Activated CD4-positive, alpha-beta T cell treated with anti-CD3 and anti-CD28 coated beads for 36 hours (primary cell): ENCODE data around the gene GPR176. TPM values are rescaled to one million over a fixed set of nuclear protein-coding genes. Genes with fewer than 3 reads are reported as not detected.
A peak's percentile ranks its signal among the peaks of the same experiment; 100 is the strongest.
"Not testable (repeated sequence)": the region's sequence is repeated elsewhere in the genome, so short reads cannot be mapped to it uniquely, and the experiment has no call there.

Source experiments
- ATAC-seq: fragments of 200-7000 bp; cut with Tn5 transposase; one replicate; pipeline ENCODE4 v1.10.0; 2021; ENCODE audit warnings: mild to moderate bottlenecking, moderate library complexity
- CTCF ChIA-PET: fragments of 350-600 bp; sonication (Branson Sonifier 250); formaldehyde crosslinking; loops from one replicate; lab custom pipeline; 2021; ENCODE audit warnings: antibody characterized with exemption; lab: Charles Lee
- POLR2A ChIA-PET: fragments of 350-600 bp; sonication (Branson Sonifier 250); formaldehyde crosslinking; loops from one replicate; lab custom pipeline; 2021; ENCODE audit warnings: antibody characterized with exemption, inconsistent platforms; lab: Charles Lee
- DNase-seq: peaks from one replicate; pipeline ENCODE4 v3.0.0-alpha.2; 2020
- H3K27ac Mint-ChIP-seq: one replicate; pipeline ENCODE4 v1.8.0; 2021; ENCODE audit warnings: mixed read lengths
- H3K27me3 Mint-ChIP-seq: one replicate; pipeline ENCODE4 v1.8.0; 2021; ENCODE audit warnings: mixed read lengths
- H3K36me3 Mint-ChIP-seq: one replicate; pipeline ENCODE4 v1.8.0; 2021; ENCODE audit warnings: low read depth, mixed read lengths
- H3K4me1 Mint-ChIP-seq: one replicate; pipeline ENCODE4 v1.8.0; 2021; ENCODE audit warnings: mixed read lengths
- H3K4me3 Mint-ChIP-seq: one replicate; pipeline ENCODE4 v1.8.0; 2021; ENCODE audit warnings: mild to moderate bottlenecking, moderate library complexity, mixed read lengths
- H3K9me3 Mint-ChIP-seq: one replicate; pipeline ENCODE4 v1.8.0; 2021; ENCODE audit warnings: low read depth, mixed read lengths
- intact Hi-C, 2 experiments: fragments of 100-400 bp; cut with DNase I in 1 of 2; cut with micrococcal nuclease in 1 of 2; formaldehyde crosslinking; loops; one replicate each; pipeline versions ENCODE4 v1.14.2 to v1.15.1; 2022 to 2024; cut with DNase I, micrococcal nuclease
- total RNA-seq, 2 experiments: library from RNA; stranded (reverse); gene quantifications; one replicate each; pipeline ENCODE4 v1.2.3, GENCODE V29; 2021

Gene GPR176
- total RNA-seq, 2 experiments from 2014 or later: 0.14 to 0.30 TPM

DNA sequence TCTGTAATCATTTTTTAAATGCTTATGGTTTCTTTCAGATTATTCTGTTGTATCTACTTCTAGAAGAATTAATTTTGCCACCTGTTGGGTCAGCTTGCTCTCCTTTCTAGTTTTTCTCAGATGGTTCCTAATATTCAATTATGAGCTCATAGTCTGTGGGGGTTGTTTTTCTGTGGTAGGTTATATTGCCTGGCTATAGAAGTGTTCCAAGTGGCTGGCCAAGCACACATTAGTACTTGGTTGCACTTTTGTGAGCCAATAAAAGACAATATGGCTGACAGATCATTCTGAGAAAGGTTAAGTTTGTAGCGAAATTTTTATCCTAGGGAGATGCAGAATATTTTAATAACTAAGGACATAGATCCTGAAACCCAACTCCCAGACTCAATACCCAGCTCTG lies 105.6 kb downstream of the GPR176 start:
- ChIA-PET CTCF (interaction anchor here (0.5 kb wide), 1 partner anchor 1050 kb away, joined by 3 read pairs; no protein-coding TSS in a partner anchor), POLR2A (no interaction called here)
- Mint-ChIP-seq H3K27me3 (peaks cover 7% of the 10 kb centered on the region), H3K4me1 (no peaks in the 10 kb centered on the region), H3K4me3 (no peak overlapping the region), H3K27ac (no peak overlapping the region), H3K36me3 (no peaks in the 10 kb centered on the region), H3K9me3 (no peaks in the 10 kb centered on the region)
- intact Hi-C loops: no loop called here
- DNase-seq (no peak), ATAC-seq (no peak)

DNA sequence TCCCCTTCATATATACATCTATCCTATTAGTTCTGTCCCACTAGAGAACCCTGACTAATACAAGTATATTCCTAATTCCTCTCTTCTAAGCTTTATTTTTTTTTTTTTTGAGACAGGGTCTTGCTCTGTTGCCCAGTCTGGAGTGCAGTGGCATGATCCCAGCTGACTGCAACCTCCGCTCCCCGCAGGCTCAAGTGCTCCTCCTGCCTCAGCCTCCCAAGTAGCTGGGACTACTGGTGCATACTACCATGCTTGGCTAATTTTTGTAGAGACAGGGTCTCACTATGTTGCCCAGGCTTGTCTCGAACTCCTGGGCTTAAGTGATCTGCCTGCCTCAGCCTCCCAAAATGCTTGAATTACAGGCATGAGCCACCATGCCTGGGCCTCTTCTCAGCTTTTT lies 107.4 kb downstream of the GPR176 start:
- H3K27ac Mint-ChIP-seq, H3K4me3 Mint-ChIP-seq, intact Hi-C loops, POLR2A ChIA-PET, H3K36me3 Mint-ChIP-seq, ATAC-seq, DNase-seq, H3K4me1 Mint-ChIP-seq, H3K9me3 Mint-ChIP-seq: not testable (repeated sequence)
- CTCF ChIA-PET: interaction anchor here (0.6 kb wide), 1 partner anchor 462 kb away, joined by 3 read pairs; no protein-coding TSS in a partner anchor
- peaks cover 18% of the 10 kb centered on the region for H3K27me3 Mint-ChIP-seq

DNA sequence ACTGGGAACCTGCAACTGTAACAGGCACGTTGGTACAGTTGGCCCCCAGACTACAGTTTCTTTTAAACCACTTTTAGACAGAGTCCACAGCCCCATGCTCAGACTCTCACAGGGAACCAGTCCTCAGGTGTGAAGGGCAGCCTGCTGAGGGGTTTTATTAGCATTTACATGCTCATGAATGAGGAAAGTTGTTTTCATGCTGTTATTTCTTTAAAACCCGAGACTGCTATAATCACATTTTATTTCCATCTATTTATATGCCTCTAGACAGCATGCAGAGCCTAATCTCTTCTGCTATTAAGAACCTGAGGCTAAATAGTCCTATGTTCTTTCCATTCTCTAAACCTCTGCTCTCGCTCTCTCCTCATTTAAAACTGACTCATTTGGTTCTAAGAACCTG lies 111.2 kb downstream of the GPR176 start:
- ATAC-seq: no peak
- POLR2A ChIA-PET: no interaction called here
- CTCF ChIA-PET: no interaction called here
- intact Hi-C loops: no loop called here
- H3K36me3 Mint-ChIP-seq: no peaks in the 10 kb centered on the region
- no peaks in the 10 kb centered on the region for H3K9me3 Mint-ChIP-seq
- no peak overlapping the region for H3K27ac Mint-ChIP-seq
- no peaks in the 10 kb centered on the region for H3K4me1 Mint-ChIP-seq
- DNase-seq: no peak
- H3K27me3 Mint-ChIP-seq: peaks cover 18% of the 10 kb centered on the region
- no peak overlapping the region for H3K4me3 Mint-ChIP-seq

DNA sequence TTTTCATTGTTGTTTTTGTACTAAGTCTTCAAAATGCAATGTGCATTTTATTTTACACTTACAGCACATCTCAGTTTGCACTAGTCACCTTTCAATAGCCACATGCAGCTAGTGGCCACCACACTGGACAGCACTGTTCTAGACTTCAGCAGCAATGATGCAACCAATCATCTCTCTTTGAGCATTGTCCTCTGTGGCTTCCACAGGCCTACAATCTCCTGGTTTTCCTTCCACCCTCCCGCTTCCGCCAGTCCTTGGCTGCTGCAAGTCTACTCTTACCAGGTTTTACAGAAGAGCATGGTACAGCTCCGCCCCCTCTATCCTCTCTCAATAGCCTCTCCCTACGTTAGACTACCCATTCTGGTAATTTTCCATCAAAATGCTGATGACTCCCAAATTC lies 112.3 kb downstream of the GPR176 start:
- POLR2A ChIA-PET: no interaction called here
- Mint-ChIP-seq H3K4me3 (no peak overlapping the region), H3K27ac (no peak overlapping the region), H3K4me1 (no peaks in the 10 kb centered on the region), H3K9me3 (no peaks in the 10 kb centered on the region), H3K36me3 (no peaks in the 10 kb centered on the region), H3K27me3 (peaks cover 18% of the 10 kb centered on the region)
- intact Hi-C loops: no loop called here
- CTCF ChIA-PET: no interaction called here
- ATAC-seq: no peak
- DNase-seq: no peak

DNA sequence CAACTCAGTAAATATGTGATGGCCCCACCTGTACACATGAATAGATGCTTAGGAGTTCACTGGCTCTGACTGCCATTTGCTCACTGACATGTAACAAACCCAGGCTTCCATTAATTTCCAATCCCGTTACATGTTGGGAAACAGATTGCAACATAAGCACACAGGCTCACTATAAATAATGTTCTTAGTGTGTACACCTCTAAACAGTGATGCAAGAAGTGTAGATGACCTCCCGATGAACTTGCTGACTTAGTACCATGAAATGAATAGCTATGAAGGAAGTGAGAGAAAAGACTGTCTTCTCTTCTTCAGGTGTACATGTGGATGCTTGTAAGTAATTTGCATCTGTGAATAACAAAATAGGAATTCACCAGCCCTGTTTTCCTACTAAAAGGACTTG lies 116.0 kb downstream of the GPR176 start:
- Mint-ChIP-seq H3K27ac (no peak overlapping the region), H3K4me3 (no peak overlapping the region), H3K27me3 (peaks cover 13% of the 10 kb centered on the region), H3K4me1 (no peaks in the 10 kb centered on the region), H3K36me3 (no peaks in the 10 kb centered on the region), H3K9me3 (no peaks in the 10 kb centered on the region)
- intact Hi-C loops: no loop called here
- ATAC-seq (no peak), DNase-seq (no peak)
- ChIA-PET CTCF (interaction anchor here (0.7 to 1.2 kb wide), 2 partner anchors 16 to 118 kb away, joined by 3 read pairs; no protein-coding TSS in a partner anchor), POLR2A (no interaction called here)

DNA sequence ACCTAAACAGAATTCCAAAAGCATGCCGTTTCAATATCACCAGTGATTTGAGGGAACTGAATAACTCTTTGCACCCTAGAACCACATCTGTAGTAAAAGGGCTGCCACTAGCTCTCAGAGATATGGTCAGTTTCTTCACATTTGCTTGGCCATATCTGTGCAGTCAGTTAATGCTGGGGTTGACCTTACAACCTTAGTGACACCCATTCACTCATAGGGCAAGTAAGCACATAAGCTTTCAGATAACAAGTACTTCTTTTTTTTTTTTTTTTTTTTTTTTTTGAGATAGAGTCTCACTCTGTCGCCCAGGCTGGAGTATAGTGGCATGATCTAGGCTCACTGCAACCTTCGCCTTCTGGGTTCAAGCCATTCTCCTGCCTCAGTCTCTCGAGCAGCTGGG lies 117.0 kb downstream of the GPR176 start:
- ATAC-seq (no peak), DNase-seq (no peak)
- ChIA-PET POLR2A (no interaction called here), CTCF (interaction anchor here (0.6 to 1.3 kb wide), 3 partner anchors 9 to 206 kb away, joined by 3 read pairs; no protein-coding TSS in a partner anchor)
- Mint-ChIP-seq H3K9me3 (no peaks in the 10 kb centered on the region), H3K27me3 (peaks cover 9% of the 10 kb centered on the region), H3K4me1 (no peaks in the 10 kb centered on the region), H3K36me3 (no peaks in the 10 kb centered on the region), H3K27ac (no peak overlapping the region), H3K4me3 (no peak overlapping the region)
- intact Hi-C loops: no loop called here

DNA sequence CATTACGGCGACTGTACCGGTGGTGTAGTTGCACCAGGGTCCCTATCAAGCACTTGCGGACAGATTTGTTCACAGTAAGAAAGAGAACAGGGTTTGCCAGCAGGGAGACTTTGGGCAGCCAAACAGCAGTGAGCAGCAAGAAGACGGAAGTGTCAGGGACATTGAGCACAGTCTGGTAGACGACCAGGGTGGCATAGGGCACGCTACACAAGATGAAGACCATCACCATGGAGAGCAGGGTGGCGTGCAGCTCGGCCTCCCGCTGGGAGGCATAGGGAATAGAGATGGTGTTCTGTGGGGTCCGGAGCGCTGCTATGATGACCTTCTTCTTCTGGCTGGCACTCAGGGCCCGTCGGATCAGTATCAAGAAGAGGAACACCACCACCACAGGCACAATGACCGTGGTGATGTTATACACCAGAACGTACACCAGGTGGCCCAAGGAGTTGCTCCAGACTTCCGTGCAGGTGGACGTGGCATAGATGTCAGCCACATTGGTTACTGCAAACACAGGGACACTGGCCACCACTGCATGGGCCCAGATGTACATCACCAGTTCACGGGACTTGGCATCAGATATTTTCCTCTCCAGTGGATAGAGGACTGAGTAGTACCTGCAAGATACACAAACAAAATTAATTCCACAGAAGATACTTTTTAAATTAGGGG lies 118.3 kb downstream of the GPR176 start:
- Mint-ChIP-seq H3K4me3 (no peak overlapping the region), H3K27me3 (peaks cover 5% of the 10 kb centered on the region), H3K9me3 (no peaks in the 10 kb centered on the region), H3K4me1 (no peaks in the 10 kb centered on the region), H3K27ac (no peak overlapping the region), H3K36me3 (no peaks in the 10 kb centered on the region)
- no peak for ATAC-seq
- POLR2A ChIA-PET: no interaction called here
- peak; percentile 42 for DNase-seq
- intact Hi-C loops: loop anchor here in 1 of 2 experiments (1.0 kb wide), 1 partner anchor 74 kb away; no protein-coding TSS in a partner anchor
- CTCF ChIA-PET: no interaction called here

DNA sequence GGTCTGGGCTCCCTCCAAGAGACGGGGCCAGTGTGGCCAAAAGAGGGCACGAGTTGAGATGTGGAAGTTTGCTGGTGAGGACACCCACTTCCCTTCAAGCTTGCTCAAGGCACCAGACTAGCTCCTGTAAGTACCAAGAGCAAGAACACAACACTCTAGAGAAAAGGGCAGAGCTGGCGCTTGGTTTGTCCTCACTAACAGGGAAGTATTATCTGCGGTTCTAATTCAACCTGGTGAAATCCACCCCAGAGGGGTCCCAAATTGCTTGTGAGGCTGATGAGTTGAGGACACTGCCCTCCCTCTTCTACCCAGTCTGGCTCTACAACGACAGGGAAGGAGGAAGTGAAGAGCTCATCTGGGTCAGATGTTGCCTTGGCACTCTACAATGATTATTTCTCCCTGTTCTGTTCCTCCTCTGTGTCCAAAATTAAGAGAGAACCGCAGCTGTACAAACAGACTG lies 120.5 kb downstream of the GPR176 start:
- Mint-ChIP-seq H3K27ac (no peak overlapping the region), H3K27me3 (peaks cover 9% of the 10 kb centered on the region), H3K36me3 (no peaks in the 10 kb centered on the region), H3K9me3 (no peaks in the 10 kb centered on the region), H3K4me1 (no peaks in the 10 kb centered on the region), H3K4me3 (no peak overlapping the region)
- DNase-seq (no peak), ATAC-seq (no peak)
- ChIA-PET CTCF (interaction anchor here (0.6 to 1.7 kb wide), 5 partner anchors 10 to 411 kb away, joined by 3 to 5 read pairs (median 3); no protein-coding TSS in a partner anchor), POLR2A (no interaction called here)
- intact Hi-C loops: no loop called here

DNA sequence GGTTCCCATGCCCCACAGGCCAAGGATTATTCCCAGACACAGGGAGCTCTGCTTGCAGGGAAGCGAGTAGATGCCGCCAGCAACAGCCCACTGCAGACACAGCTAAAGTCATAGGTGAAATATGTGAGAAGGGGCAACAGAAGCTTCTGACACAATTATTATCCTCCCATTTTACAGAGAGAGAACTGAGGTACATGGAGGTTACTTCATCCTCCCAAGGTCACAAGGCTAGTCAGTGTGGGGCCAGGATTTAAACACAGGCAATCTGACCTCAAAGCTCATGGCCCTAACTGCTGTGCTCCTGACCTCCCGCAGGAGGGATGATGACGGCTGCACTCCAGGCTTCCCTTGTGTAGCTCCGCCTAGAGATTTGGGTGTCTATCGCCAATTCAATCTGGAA lies 121.7 kb downstream of the GPR176 start:
- Mint-ChIP-seq H3K27me3 (peaks cover 15% of the 10 kb centered on the region), H3K36me3 (no peaks in the 10 kb centered on the region), H3K4me3 (no peak overlapping the region), H3K4me1 (no peaks in the 10 kb centered on the region), H3K27ac (no peak overlapping the region), H3K9me3 (no peaks in the 10 kb centered on the region)
- ATAC-seq: no peak
- intact Hi-C loops: no loop called here
- no peak for DNase-seq
- ChIA-PET POLR2A (no interaction called here), CTCF (interaction anchor here (0.7 to 1.5 kb wide), 3 partner anchors 10 to 86 kb away, joined by 3 to 8 read pairs (median 4); no protein-coding TSS in a partner anchor)

DNA sequence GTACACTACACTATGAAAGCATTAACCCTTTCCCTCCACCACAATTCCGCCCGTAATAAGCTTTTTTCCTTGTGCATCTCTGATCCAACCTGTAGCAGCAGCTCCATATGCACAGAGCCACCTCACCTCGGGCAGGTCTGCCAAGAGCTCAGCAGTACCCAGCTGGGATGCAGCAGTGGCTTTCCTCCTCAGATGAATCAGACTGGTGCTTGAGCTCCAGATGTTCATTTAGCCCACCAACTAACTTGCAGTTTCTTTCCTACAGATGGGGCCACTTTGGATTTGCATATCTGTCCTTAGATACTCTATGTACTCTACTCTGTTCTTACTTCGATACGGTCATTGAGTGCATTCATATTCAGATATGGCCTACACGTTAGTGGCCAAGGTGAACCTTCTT lies 122.7 kb downstream of the GPR176 start:
- no peak for DNase-seq
- Mint-ChIP-seq H3K27me3 (peaks cover 15% of the 10 kb centered on the region), H3K36me3 (no peaks in the 10 kb centered on the region), H3K4me1 (no peaks in the 10 kb centered on the region), H3K9me3 (no peaks in the 10 kb centered on the region), H3K4me3 (no peak overlapping the region), H3K27ac (no peak overlapping the region)
- ChIA-PET POLR2A (no interaction called here), CTCF (interaction anchor here (0.8 kb wide), 1 partner anchor 835 kb away, joined by 3 read pairs; no protein-coding TSS in a partner anchor)
- ATAC-seq: no peak
- intact Hi-C loops: no loop called here

DNA sequence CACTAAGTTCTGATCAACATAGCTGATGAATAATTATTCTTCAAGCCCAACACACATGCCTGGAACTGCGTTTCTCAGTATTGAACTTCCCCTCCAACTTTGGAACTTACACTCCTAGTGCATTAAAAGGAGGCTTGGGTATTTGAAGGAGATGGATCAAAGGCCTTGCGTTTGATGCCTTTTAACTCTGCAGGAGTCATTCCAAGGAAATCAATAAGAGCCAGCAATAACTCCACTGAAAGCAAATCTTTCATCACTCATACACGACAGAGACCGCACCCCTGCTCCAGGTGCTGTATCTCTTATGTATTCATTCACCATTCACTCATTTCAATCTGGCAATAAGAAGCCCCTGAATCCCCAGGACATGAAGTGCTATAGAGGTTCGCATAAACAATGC lies 123.5 kb downstream of the GPR176 start:
- intact Hi-C loops: no loop called here
- Mint-ChIP-seq H3K9me3 (no peaks in the 10 kb centered on the region), H3K4me1 (no peaks in the 10 kb centered on the region), H3K36me3 (no peaks in the 10 kb centered on the region), H3K27me3 (peaks cover 15% of the 10 kb centered on the region), H3K27ac (no peak overlapping the region), H3K4me3 (no peak overlapping the region)
- no peak for DNase-seq
- no peak for ATAC-seq
- ChIA-PET CTCF (interaction anchor here (0.8 kb wide), 1 partner anchor 835 kb away, joined by 3 read pairs; no protein-coding TSS in a partner anchor), POLR2A (no interaction called here)

DNA sequence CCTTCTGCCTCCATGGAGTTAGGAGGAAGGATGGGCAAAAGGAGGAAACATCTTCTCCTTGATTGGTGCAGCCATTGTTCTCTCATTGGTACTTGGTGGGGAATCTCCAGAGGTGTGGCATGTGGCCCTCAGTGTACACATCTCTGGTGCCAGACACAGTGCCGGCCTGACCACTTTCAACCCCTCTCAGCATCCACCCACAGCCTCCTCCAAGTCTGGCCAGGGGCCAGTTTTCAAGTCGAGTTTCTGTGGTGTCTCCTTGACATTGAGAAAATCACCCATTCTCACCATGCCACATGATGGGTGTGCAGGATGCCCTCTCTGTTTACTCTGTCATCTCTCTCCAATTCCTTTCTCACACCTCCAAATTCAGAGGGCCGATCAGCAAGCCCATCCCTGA lies 124.6 kb downstream of the GPR176 start:
- POLR2A ChIA-PET: no interaction called here

More for the DNA sequence above, 124.6 kb downstream of the GPR176 start:
- no peak for DNase-seq
- Mint-ChIP-seq H3K9me3 (no peaks in the 10 kb centered on the region), H3K4me1 (no peaks in the 10 kb centered on the region), H3K4me3 (no peak overlapping the region), H3K27ac (no peak overlapping the region), H3K36me3 (no peaks in the 10 kb centered on the region), H3K27me3 (peaks cover 13% of the 10 kb centered on the region)
- no peak for ATAC-seq
- intact Hi-C loops: no loop called here
- CTCF ChIA-PET: interaction anchor here (0.9 kb wide), 1 partner anchor 81 kb away, joined by 3 read pairs; no protein-coding TSS in a partner anchor
